ENCODE results near the gene CBX1. TPM values are rescaled to one million over a fixed set of nuclear protein-coding genes. Genes with fewer than 3 reads are reported as not detected.
A peak's percentile ranks its signal among the peaks of the same experiment; 100 is the strongest.

CBX1 gene
- total and polyA plus RNA-seq, 2 of the 13 experiments (the other 11 are each of a cell fraction or from before 2014, with no cell fraction given), result 17.8 to 108 TPM

DNA sequence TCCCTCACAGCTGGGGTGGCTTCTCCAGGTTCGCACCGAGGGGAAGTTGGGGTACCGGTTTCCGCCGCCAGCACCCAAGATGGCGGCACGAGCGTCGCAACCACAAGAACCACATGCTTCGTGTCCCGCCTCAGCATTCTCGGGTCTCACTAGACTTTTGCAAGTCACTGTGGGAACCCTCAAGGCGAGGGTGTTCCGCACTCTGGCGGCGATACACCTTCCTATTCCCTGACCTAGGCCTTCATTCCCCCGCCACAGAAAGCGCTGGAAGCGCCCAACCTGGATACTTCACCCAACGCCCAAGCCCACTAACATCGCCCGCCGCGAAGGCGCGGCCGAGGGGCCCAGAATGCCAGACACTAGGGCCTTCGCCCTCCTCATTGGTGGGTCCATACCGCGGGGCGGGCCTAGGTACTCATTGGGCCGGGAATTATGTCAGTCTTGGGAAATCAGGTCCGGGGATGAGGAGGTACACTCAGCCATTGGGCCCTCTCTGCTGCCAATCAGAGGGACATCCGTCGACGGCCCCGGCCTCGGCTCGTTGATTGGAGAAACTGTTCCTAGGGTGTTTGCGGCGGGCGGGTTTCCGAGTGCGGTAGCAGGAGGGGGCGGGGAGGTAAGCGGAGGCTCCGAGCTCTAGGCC lies 53.4 kb downstream of the CBX1 start, which contains the start of gene NFE2L1 (continued):
- TF ChIP-seq ZNF552 (CRISPR knock-in tag; IDR thresholded peaks at IDR 0.05; ENCODE audit: borderline replicate concordance) (0 out of 2 replicates have a peak, but pooled peaks have one; percentile 57), HIVEP1 (CRISPR knock-in tag; IDR thresholded peaks at IDR 0.05) (0 out of 2 replicates have a peak, but pooled peaks have one; percentile 28), KDM5B (CRISPR knock-in tag; IDR thresholded peaks at IDR 0.05; ENCODE audit: borderline replicate concordance) (peak; percentile 85; the same call in 1 of the 2 replicates), ZSCAN25 (CRISPR knock-in tag; IDR thresholded peaks at IDR 0.05) (no peak), DNMT1 (CRISPR knock-in tag; IDR thresholded peaks at IDR 0.05) (no peak), ZNF484 (CRISPR knock-in tag; IDR thresholded peaks at IDR 0.05; ENCODE audit: borderline replicate concordance, low read depth) (no peak), ARNTL (CRISPR knock-in tag; IDR thresholded peaks at IDR 0.05) (peak; percentile 80), CREM (IDR thresholded peaks at IDR 0.05) (peak; percentile 93), CREM (CRISPR knock-in tag; IDR thresholded peaks at IDR 0.05) (no peak), MTF2 (CRISPR knock-in tag; IDR thresholded peaks at IDR 0.05; ENCODE audit: borderline replicate concordance) (0 out of 2 replicates have a peak, but pooled peaks have one; percentile 76), ZNF33A (CRISPR knock-in tag; IDR thresholded peaks at IDR 0.05; ENCODE audit: borderline replicate concordance) (0 out of 2 replicates have a peak, but pooled peaks have one; percentile 21), ZNF20 (CRISPR knock-in tag; IDR thresholded peaks at IDR 0.05) (peak; percentile 95), ZNF766 (CRISPR knock-in tag; IDR thresholded peaks at IDR 0.05; ENCODE audit: borderline replicate concordance) (peak; percentile 86; the same call in 1 of the 2 replicates)
- TF ChIP-seq, protein P1, sequence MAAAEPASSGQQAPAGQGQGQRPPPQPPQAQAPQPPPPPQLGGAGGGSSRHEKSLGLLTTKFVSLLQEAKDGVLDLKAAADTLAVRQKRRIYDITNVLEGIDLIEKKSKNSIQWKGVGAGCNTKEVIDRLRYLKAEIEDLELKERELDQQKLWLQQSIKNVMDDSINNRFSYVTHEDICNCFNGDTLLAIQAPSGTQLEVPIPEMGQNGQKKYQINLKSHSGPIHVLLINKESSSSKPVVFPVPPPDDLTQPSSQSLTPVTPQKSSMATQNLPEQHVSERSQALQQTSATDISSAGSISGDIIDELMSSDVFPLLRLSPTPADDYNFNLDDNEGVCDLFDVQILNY (CRISPR knock-in tag; conservative IDR thresholded peaks at IDR 0.05), result no peak
- TF ChIP-seq, protein P2, sequence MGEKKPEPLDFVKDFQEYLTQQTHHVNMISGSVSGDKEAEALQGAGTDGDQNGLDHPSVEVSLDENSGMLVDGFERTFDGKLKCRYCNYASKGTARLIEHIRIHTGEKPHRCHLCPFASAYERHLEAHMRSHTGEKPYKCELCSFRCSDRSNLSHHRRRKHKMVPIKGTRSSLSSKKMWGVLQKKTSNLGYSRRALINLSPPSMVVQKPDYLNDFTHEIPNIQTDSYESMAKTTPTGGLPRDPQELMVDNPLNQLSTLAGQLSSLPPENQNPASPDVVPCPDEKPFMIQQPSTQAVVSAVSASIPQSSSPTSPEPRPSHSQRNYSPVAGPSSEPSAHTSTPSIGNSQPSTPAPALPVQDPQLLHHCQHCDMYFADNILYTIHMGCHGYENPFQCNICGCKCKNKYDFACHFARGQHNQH (CRISPR knock-in tag; IDR thresholded peaks at IDR 0.05), result 0 out of 2 replicates have a peak, but pooled peaks have one; percentile 8
- TF ChIP-seq, protein P3, sequence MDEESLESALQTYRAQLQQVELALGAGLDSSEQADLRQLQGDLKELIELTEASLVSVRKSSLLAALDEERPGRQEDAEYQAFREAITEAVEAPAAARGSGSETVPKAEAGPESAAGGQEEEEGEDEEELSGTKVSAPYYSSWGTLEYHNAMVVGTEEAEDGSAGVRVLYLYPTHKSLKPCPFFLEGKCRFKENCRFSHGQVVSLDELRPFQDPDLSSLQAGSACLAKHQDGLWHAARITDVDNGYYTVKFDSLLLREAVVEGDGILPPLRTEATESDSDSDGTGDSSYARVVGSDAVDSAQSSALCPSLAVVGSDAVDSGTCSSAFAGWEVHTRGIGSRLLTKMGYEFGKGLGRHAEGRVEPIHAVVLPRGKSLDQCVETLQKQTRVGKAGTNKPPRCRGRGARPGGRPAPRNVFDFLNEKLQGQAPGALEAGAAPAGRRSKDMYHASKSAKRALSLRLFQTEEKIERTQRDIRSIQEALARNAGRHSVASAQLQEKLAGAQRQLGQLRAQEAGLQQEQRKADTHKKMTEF (CRISPR knock-in tag; IDR thresholded peaks at IDR 0.05), result peak; percentile 44; the same call in 1 of the 2 replicates
- TF ChIP-seq, protein P4, sequence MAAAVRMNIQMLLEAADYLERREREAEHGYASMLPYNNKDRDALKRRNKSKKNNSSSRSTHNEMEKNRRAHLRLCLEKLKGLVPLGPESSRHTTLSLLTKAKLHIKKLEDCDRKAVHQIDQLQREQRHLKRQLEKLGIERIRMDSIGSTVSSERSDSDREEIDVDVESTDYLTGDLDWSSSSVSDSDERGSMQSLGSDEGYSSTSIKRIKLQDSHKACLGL (CRISPR knock-in tag; IDR thresholded peaks at IDR 0.05), result peak; percentile 74; the same call in 1 of the 2 replicates
- TF ChIP-seq, protein P5, sequence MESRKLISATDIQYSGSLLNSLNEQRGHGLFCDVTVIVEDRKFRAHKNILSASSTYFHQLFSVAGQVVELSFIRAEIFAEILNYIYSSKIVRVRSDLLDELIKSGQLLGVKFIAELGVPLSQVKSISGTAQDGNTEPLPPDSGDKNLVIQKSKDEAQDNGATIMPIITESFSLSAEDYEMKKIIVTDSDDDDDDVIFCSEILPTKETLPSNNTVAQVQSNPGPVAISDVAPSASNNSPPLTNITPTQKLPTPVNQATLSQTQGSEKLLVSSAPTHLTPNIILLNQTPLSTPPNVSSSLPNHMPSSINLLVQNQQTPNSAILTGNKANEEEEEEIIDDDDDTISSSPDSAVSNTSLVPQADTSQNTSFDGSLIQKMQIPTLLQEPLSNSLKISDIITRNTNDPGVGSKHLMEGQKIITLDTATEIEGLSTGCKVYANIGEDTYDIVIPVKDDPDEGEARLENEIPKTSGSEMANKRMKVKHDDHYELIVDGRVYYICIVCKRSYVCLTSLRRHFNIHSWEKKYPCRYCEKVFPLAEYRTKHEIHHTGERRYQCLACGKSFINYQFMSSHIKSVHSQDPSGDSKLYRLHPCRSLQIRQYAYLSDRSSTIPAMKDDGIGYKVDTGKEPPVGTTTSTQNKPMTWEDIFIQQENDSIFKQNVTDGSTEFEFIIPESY (CRISPR knock-in tag; IDR thresholded peaks at IDR 0.05), result peak; percentile 90
- TF ChIP-seq, protein P6, sequence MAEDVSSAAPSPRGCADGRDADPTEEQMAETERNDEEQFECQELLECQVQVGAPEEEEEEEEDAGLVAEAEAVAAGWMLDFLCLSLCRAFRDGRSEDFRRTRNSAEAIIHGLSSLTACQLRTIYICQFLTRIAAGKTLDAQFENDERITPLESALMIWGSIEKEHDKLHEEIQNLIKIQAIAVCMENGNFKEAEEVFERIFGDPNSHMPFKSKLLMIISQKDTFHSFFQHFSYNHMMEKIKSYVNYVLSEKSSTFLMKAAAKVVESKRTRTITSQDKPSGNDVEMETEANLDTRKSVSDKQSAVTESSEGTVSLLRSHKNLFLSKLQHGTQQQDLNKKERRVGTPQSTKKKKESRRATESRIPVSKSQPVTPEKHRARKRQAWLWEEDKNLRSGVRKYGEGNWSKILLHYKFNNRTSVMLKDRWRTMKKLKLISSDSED (CRISPR knock-in tag; IDR thresholded peaks at IDR 0.05), result 0 out of 2 replicates have a peak, but pooled peaks have one; percentile 73
